HG03280 (cell line): ENCODE results near the gene MTERF4.

Experiments used
- ATAC-seq: cut with Tn5 transposase; IDR thresholded peaks from one replicate; pipeline ENCODE4 v1.9.1; 2021; ENCODE audit warnings: mild to moderate bottlenecking, moderate library complexity; ENCODE audit not compliant: unreplicated experiment

The MTERF4 gene

DNA sequence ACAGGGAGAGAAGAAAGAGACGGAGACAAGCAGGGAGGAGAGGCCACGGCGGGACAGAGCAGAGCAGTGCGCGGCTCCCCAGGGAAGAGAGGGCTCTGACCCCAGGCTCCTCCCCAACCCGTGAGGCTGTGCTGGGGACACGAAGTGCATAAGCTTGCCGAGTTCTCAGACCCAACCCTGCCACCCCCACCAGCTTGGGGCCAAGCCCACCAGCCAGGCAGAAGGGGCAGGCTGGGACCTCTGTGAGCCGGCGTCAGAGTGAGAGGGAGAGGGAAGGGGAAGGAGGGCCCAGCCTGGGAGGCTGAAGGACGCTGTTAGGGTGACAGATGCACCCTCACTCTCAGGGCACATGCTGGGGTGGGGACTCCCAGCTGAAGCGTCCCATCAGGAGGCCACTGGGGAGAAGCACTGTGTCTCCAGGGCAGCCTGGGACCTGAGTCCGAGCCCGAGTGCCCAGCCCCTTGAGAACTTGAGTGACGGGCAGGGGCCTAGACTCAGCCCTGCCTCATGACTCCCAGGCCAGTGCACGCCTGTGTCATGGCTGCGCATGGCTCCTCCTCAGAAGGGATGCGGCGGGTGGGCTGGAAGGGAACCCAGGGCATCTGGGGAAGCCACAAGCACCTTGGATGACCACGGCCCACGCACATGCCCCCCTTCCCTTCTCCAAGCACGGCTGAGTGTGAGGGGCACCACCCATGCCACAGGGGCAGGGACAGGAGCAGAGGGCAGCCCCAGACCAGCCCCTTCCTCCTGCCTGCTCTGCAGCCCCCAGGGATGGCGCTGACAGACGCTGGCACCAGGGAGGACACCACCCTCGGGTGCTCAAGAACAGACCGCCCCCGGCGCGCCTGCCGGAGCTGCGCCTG, 31.0 kb downstream of the MTERF4 start:
- ATAC-seq: no peak

DNA sequence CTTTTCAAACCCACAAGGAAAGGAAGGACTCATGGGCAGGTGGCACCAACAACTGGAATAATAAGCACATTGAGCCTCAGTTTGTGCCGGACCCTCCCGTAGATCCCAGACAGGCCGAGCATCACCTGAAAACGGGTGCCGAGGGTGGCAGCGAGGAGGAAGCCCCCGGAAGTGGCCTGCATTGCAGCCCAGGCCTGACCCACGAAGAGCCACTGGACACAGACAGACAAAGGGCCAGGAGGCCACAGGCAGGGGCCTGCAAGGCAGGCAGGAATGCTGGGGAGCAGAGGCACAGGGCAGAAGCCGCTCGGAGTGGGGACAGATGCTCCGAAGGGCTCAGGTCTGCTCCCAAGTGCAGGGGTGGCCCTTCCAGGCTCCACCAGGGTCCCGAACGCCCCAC, 31.7 kb downstream of the MTERF4 start:
- no peak for ATAC-seq

DNA sequence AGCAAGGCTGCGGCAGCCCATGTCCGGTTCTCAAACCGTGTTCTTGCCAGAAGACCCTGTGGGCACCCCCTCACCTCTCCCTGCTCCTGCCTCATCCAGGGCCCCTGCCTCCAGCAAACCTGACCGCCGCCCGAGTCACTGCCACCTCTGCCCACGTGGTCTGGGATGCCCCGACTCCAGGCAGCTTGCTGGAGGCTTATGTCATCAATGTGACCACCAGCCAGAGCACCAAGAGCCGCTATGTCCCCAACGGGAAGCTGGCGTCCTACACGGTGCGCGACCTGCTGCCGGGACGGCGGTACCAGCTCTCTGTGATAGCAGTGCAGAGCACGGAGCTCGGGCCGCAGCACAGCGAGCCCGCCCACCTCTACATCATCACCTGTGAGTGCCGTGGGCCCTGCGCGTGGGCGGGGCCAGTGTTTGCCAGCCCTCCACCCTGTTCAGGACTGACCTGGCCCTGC, 32.2 kb downstream of the MTERF4 start:
- no peak for ATAC-seq

DNA sequence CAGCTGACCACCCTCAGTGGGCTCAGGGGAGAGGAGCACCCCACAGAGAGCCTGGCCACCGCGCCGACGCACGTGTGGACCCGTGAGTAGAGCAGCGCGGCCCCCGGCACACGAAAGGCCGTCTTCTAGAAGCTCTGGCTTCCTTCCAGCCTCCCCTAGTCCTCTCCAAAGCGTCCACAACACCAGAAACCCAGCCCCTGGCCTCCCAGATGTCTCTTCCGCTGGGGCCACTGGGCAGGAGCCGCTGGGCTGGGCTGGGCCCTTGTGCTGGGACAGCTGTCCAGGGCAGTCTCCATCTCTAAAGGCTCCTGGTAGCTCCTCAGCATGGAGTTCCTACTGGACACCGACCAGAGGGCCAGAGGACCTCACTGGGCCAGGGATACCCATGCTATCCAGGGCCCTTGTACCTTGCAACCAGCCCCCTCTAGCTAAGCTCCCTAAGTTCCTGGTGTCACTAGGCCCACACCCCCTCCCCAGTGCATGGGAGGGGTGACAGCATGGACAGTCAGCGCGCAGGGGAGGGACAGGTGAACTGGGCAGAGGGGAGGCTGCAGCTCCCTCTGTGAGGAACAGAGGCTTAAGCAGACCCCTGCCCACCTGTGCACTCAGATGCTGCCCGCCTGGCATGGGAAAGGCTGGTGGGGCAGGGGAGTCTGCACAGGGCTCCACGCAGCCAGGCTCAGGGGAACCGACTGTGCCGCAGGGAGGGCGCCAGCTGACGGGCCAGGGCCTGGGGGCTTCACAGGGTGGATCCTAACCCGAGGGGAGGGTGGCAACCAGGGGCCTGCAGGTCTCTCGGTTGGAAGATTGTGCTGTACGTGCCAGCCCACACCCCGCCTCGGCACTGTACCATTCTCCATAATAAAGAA, 32.9 kb downstream of the MTERF4 start:
- ATAC-seq: no peak

DNA sequence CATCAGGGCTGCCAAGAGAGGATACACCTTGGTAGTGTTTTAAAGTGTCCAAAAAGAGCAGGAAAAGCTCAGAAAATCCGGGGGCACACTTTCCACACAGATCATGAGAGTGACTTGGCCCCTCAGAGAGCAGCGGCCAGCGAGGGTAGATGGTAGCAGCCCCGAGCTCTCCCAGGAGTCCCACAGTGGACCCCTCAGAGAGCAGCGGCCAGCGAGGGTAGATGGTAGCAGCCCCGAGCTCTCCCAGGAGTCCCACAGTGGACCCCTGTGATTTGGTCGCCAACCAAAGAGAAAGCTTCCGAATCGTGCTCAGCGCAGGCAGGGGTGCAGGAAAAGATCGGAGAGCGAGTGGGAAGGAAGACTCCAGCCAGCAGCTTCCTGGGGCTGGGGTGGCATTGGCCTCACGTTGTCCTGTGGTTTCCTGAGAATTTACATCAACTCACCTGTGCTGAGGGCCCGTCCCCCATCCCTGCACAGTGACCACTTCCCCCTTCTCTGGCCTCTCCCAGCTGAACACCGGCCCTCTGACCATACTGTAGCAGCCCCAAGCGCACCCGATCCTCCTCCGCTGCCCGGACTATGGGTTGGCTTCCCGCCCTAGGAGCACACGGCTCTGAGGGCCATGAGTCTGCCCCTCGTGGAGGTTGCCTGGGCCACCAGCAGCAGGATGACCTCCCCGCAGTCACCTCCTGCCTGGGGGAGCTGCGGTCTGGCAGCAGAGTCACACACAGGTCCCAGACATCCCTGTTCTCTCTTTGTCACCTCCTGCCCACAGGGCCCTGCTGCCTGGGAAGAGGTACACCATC, 33.7 kb downstream of the MTERF4 start:
- ATAC-seq: no peak

DNA sequence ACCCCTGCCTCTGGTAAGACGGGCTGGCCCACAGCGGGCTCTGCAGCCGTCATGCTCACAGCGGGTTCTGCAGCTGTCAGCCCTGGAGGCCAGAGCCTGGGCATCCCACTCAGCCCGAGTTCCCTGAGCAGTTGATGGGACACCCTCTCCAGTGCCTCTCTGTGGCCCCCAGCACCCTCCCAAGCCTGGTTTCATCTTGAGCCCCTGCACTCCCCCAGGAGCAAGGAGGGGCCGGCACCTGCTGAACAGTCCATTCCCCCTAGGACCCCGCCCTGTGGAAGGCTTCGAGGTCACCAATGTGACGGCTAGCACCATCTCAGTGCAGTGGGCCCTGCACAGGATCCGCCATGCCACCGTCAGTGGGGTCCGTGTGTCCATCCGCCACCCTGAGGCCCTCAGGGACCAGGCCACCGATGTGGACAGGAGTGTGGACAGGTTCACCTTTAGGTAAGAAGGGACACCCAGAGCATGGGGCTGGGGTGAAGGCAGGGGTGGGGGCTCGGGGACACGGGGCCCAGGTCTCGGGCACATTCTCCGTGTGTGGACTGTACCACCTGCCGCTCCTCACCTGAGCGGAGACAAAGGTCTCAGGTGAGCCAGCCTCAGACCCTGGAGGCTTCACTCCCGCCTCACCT, 34.5 kb downstream of the MTERF4 start:
- ATAC-seq: no peak

DNA sequence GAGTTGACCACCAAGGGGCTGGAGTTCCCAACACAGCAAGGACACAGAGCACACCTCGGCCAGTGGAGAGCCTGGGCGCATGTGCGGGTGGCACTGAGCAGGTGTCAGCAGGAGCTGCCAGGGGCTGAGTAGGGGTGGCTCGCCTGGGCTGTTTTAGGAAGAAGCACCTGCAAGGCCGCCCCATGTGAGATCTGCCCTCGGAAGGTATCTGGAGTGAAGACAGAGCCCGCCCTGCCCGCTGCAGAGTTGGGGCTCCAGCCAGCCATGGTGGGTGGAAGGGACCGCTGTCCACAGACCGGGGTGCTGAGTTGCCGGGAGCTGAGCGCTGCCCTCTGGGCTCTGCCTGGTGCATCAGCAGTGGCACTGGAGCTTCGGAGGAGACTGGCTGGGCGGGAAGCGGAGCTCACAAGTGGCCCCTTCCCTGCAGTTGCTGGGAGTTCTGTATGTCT, 35.2 kb downstream of the MTERF4 start:
- ATAC-seq: no peak

DNA sequence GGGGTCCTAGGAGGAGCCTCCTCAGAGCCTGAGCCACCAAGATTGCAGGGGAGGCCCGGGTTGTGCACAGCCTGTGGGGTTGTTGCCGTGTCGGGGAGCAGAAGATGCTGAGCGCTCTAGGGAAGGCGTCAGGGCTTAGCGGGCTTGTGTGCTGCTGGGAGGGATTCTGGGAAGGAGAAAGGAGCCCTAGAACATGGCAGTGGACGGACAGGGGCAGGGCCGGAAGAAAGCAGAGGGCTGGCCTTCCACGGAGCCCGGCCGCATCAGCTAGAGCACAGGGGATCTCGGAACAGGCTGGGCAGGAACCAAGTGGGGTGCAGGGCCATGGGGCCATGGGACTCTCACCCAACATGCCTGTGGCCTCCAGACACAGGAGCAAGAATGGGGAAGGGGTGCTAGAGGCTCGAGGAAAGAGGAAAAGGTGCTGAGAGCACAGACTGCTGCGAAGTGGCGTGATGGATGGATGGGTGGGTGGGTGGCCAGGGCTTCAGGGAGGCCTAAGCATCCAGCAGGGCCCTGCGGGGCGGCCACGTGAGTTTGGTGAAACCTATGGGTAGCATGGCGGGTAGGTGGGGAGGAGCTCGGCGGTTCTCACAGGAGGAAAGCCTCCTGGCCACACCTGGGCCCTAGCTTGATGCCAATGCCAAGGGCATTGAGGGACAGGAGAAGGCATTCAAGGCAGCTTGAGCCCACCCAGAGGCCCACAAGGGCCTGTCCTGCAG, 35.8 kb downstream of the MTERF4 start:
- ATAC-seq: no peak

DNA sequence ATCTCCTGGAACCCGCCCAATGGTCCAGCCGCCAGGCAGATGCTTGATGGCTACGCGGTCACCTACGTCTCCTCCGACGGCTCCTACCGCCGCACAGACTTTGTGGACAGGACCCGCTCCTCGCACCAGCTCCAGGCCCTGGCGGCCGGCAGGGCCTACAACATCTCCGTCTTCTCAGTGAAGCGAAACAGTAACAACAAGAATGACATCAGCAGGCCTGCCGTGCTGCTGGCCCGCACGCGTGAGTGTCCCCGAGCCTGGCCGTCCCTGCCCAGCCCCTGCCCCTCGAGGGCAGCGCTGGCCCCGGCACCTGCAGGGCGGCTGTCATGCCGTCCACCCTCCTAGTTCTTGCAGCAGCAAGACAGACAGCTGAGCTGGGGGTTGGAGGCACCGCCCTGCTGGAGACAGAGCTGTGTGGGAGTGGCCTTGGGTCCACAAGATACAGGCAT, 36.7 kb downstream of the MTERF4 start:
- ATAC-seq: no peak

DNA sequence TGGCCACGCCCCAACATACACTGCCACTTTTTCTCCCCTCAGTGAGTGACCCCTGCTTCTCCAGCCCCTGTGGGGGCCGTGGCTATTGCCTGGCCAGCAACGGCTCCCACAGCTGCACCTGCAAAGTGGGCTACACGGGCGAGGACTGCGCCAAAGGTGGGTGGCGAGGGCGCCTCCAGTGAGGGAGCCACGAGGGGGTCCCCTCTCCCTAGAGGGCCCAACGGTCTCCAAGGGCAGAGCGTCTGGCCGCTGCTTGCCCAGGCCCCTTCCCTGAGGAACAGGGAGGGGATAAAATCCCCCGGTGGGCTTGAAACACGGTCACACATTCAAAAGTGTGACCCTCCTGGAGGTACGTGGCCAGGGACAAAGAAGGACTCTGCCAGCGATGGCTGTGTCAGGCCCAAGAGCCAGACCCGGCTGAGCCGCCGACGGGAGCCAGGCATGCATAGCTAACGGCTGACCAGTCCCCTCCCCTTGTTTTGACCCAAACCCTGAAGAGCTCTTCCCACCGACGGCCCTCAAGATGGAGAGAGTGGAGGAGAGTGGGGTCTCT, 37.2 kb downstream of the MTERF4 start:
- no peak for ATAC-seq

DNA sequence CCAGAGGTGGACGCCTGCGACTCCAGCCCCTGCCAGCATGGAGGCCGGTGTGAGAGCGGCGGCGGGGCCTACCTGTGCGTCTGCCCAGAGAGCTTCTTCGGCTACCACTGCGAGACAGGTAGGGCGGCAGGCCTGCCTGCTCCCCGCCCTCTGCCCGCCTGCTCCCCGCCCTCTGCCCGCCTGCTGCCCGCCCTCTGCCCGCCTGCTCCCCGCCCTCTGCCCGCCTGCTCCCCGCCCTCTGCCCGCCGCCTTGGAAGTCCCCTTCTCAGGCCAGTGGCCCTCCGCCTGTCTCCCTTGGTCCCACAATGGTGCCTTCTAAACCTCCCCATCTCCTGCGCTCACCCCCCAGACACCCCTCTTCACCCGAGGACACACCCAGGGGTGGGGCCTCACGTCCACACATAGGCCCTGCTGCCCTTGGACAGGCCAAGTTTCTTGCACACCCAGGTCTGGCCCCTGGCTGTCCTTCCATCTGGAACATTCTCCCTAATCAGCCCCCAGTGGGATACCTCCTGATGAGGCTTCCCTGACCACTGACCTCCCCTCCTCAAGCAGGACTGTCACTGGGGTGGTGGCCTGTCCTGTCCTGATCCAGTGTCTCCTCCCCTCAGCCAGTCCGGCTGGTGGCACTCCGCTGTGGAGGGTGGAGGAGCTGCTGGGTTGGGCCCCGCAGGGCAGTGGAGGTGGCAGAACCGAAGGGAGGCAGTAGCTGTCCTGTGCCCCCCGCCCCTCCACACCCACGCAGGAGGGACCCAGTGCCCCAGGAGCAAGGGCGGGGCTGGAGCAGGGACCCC, 37.9 kb downstream of the MTERF4 start:
- ATAC-seq: no peak

DNA sequence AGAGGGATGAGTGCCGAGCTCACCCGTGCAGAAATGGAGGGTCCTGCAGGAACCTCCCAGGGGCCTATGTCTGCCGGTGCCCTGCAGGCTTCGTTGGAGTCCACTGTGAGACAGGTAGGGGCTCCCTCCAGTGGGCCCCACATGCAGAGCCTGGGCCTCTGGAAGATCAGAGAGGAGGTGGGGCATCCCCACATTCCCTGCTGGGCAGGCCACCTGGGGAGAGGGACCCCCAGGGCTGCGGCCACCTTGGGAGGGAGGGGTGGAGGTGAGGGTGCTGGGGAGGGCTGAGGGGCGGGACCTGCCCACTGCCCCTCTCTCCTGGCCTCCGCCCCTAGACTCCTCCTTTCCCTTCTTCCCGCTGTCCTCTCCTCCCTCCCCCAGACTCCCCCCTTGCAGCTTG, 38.5 kb downstream of the MTERF4 start:
- no peak for ATAC-seq

DNA sequence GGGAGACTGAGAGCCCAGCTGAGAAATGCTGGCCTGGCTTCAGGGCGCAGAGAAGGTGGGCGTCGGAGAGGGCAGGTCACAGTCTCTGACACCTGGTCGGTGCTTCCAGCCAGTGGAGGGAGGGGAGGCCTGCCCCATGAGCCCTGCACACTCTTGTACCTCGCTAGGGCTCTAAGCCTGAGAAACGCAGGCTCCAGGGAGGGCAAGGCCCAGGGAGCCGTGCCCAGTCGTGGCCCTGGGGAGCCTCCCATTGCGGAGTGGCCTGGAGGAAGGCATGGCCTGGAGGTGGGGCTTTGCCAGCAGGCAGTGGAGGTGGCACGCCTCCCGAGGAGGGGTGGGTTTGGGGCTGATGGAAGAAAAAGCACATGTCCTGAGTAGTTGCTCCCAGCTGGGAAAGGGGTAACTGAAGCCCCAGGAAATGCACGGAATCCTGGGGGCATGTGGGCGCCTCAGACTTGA, 39.0 kb downstream of the MTERF4 start:
- no peak for ATAC-seq

DNA sequence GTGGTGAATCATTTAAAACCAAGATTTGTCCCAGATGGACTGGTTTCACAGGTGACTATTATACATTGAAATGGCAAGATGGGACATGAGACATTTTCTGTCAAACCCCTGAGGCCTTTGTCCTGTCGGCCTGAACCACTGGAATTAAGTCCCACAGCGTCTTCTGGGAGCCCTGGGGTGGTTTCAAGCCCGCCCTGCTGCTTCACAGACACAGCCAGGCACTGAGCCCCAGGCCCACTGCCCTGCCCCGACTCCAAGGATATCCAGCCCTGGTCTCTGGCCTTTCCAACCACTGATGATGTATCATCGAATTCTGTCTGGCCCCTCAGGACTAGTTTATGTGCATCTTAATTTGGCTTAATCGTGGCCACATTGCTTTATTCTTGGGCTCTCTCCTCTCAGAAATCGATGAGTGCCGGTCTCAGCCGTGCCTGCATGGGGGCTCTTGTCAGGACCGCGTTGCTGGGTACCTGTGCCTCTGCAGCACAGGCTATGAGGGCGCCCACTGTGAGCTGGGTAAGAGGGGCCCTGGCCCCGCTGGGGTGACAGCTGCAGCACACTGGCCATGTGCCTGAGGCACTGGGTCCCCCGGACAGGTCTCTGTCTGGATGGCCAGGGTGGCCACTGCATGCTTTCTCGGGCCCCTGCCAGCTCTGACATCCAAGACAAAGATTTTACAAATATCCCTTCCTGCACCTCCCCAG, 39.5 kb downstream of the MTERF4 start:
- no peak for ATAC-seq

DNA sequence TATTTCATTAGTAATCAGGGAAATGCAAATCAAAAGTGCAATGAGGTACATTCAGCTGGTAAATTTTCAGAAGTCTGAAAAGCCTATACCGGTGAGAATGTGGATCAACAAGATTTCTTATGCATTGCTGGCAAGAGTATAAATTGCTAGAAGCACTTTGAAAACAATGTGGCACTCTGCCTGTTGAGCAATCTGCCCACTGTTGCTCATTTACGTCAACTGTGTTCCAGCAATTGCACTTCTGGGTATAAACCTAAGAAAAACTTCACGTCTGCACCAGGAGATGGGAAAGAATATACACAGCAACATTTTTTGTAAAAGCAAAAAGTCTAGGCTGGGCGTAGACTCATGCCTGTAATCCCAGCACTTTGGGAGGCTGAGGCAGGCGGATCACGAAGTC, 40.8 kb downstream of the MTERF4 start:
- ATAC-seq: no peak

DNA sequence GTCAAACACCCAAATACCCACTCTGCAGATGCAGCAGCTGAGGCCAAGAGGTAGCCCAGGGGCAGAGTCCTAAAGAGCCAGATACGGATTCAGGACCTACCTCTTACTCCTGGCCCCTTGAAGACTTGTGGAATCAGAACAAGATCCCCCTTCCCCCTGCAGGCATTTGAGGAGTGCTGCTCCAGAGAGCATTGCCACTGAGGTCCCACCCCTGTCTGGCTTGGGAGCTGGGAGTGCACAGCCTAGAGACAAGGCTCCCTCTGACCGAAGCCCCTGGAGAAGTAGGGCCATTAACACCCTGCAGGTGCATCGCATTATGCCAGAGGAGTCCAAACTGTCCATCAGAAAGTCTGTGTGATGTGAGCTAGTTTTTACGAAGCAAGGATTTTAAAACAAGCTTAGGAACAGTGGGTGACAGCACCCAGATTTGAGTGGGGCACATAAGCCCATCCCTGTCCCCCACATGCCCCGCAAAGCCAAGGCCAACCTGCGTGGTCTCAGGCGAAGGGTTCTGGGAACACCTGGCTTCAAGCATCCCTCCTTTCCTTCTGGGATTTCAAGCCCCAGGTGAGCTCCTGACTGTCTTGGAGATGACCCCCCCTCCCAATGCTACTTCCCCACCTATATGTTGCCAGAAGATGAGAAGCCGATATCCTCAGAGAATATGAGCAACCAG, 48.4 kb downstream of the MTERF4 start:
- ATAC-seq: no peak

DNA sequence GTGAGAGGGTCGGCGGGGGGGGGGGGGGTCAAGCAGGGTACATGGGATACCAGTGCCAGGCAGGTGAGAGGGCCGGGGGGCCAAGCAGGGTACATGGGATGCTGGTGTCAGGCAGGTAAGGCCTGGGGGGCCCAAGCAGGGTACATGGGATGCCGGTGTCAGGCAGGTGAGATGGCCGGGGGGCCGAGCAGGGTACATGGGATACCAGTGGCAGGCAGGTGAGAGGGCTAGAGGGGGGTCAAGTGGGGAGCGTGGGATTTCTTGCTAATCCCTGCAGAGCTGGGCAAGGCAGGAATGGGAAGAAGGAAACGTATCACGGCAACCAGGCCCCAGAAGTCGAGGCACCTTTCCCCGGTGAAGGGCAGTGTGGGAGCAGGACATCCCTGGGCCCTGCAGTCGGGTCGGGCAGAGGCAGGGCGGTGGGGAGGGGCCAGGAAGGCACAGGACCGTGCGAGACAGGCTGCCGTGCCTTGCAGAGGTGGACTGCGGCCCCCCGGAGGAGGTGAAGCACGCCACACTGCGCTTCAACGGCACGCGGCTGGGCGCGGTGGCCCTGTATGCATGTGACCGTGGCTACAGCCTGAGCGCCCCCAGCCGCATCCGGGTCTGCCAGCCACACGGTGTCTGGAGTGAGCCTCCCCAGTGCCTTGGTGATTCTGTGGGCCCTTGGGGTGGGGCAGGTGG, 49.3 kb downstream of the MTERF4 start:
- ATAC-seq: no peak
